ENCODE data around the gene KIAA1191.

GRCh38 chr5:176409765-176410164 is 48.2 kb upstream of the KIAA1191 start:
- TF ChIP-seq CTCF (IDR thresholded peaks at IDR 0.05) (no peak), POLR2A (IDR thresholded peaks at IDR 0.05) (no peak)
